Measurements from ENCODE around the gene ANGPTL2.
"Not testable (repeated sequence)": the region's sequence is repeated elsewhere in the genome, so short reads cannot be mapped to it uniquely, and the experiment has no call there.

Gene ANGPTL2

GRCh38 chr9:127122176-127123063 is at the start of gene ANGPTL2:
Gene ANGPTL2, minus strand, starts transcription at chr9:127122635. Its CDS starts 13,904 bp downstream, at chr9:127108731.
- DNase-seq: no peak

GRCh38 chr9:127171348-127171747 is 48.9 kb upstream of the ANGPTL2 start:
- DNase-seq: not testable (repeated sequence)

- DNase-seq: no peak
Measured at GRCh38 chr9:127170652-127171051, 48.2 kb upstream of the ANGPTL2 start.

DNA sequence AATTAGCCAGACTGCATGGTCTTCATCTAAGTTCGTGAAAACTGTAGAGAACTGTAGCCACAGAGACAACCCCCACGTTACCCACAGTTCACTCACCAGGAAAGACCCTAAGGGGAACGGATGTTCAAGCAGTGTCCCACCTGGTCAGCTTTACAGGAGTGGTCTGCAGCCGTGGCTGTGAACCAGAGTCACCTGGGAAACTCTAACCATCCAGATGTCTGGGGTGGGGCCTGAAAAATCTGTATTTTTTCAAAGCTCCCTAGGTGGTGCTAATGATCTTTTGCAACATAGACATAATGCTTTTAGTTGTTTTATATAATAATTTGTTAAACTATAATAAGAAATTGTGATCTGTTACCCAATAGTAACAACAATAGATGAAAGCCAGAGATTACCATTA is 47.7 kb upstream of the ANGPTL2 start:
- DNase-seq: no peak

- DNase-seq: no peak
Measured at GRCh38 chr9:127169575-127169883, 47.1 kb upstream of the ANGPTL2 start.

DNA sequence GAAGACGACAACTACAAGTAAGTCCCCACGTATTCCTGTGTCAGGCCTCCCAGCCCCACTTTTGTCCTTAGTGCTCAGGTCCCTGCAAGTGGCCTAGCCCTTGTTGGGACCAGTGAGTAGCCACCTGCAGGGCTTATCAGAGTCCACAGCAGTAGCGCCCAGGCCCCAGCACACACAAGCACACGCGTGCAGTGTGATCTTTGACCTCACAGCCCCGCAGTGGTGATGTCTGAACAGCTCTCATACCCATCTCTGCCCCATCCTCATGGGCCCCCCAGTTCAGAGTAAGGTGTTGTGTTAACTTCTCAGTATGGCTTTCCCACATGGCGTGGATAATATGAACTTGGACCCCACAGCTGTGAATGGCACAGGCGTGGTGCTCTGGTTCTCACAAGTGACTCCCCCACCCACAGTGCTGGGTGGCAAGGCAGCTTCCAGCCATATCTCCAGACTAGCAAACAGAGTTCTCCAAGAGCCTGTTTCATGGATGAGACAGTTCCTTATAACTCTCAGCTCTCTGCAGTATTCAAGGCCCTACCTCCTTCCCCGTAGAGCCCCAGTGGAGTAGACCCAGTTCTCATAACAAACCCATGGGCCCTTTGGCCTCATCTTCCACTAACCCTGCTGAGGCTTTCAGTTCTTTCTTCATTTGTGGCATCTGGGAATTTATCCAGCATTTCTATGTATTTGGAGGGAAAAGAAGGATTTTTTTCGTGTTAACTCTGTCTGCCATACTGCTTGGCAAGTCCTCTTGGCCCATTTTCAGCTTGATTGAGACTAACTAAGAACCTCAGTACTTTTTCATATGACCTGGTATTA is 46.5 kb upstream of the ANGPTL2 start:
- no peak for DNase-seq

DNA sequence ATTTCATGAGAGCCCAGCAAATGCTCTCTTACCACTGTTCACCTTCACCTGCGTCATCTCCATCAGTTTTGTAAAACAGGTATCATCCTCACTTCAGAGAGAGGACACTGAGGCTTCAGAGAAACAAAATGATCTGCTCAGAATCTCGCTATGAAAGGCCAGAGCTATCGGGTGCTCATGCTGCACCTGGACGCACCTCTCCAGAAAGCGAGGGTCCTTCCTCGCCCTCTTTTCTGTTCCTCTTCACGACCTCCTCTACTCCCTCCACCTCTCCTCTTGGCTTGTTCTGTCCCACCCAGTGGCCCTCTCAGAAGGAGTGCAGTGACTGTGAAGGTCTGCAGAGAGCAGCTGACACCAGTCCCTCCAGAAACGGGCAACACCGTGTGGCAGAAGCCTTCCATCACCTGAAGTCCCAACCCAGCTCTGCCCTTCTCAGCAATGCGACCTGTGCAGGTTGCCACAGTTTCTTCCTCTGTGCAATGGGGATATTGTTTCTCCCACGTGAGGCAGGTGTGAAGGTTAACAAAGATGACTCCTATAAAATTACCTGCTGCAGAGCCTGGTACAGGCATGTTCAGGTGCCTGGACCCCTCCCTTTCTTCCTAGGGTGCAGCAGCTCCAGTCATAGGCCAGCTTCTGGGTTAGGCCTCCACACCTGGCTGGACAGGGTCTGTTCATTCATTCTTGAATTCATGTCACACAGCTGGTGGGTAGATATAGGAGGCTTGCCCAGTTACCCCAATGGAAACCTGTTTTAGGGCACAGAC is 45.3 kb upstream of the ANGPTL2 start:
- DNase-seq: no peak

DNA sequence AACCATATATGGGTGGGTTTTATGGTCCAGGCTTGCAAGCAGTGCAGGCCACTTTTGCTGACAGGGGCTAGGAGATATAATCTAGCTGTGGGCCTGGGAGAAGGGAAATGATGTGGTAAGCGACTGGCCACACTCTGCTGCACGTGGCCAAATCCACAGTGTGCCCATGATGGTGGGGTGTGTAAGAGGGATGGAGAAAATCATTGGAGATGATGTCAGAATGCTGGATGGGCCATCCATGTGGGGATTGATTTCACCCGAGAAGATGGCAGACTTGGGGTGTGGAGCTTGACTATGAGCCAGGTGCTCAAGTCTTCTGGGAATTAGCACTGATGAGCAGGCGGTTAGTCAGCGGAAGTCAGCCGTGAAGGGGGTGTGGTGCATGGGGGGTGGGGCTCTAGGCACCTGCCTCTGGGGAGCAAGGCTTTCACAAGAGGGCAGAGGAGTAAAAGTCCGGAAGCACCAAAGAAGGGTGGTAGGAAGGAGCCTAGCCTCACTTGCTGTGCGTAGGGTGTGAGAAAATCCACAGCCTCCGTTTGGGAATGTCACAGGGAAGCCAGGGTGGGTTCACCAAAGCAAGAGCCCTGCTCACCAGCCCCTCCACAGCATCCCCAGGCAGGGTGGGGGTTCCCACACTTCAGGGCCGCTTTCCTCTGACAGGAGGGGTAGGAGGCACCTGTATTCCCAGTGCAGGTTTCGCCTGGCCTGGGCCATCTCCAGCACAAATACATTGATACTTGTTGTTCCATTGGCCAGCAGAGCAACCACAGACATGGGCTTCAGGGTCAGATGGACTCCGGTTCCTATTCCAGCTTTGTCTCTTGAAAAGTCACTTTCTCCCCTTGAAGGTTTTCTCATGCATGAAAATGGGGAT is 44.5 kb upstream of the ANGPTL2 start:
- DNase-seq: no peak

- no peak for DNase-seq
Measured at GRCh38 chr9:127166111-127166510, 43.7 kb upstream of the ANGPTL2 start.

GRCh38 chr9:127165116-127165515 is 42.7 kb upstream of the ANGPTL2 start:
- DNase-seq: no peak

- DNase-seq: no peak
Measured at GRCh38 chr9:127163409-127163808, 41.0 kb upstream of the ANGPTL2 start.

GRCh38 chr9:127162864-127163365 is 40.5 kb upstream of the ANGPTL2 start:
- DNase-seq: no peak

DNA sequence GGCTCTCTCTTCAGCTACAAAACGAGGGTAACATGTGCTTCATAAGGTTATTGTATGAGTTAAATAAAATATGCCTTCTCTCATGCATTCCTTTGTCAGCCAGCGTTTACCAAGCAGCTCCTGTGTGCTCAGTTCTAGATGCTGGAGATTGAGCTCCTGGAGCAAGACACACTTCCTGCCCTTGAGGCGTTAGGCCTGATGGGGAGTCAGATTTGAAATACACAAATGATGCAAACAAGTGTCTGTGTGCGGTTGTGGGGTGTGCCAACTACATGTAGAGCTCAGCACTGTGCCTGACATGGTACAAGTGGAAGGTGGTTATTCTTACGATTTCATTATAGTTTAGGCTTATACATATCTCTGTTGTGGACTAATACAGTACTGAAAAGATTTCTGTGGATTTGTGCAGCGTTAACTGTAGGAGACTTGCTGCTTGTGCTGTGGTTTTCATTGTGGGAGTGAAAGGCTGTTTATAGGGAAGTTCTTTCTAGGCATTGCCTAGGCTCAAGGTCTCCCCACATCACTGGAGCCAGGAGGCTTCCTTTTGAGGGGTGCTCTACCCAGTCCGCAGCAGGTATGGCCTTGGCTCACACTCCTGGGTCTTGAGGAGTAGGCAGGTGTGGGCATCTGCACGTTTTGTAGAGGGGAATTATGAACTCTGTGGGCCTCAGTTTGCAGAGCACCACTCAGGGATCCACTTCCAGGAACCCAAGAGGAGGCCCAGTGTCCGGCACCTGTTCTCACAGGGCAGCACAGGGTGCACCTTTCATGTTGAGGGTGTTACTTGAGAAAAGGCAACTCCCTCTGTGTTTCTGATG is 39.8 kb upstream of the ANGPTL2 start:
- no peak for DNase-seq

- DNase-seq: no peak
Measured at GRCh38 chr9:127161081-127161624, 38.7 kb upstream of the ANGPTL2 start.

- no peak for DNase-seq
Measured at GRCh38 chr9:127159949-127160610, 37.6 kb upstream of the ANGPTL2 start.

DNA sequence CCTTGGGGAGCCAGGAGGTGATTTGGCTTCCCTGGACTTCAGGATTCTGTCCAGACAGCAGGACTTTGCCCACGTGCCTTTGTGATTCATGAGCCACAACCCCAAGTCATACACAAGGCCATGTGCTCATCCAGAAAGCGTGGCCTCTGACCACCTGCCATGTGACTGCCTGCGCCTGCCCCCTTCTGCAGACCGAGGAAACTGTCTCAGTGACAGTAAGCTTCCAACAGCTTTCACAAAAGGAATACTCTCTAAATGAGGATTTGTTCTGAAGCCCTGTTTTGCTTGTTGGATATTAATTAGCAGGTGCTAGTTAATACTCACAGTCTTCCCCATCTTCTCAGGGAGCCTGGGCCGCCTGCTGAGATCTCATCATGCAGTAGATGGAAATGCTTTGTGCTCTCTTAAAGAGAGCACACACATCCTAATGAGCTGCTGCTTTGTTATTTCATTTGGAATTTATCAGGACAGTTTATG is 36.9 kb upstream of the ANGPTL2 start:
- DNase-seq: no peak

- DNase-seq: no peak
Measured at GRCh38 chr9:127158786-127159324, 36.4 kb upstream of the ANGPTL2 start.

DNA sequence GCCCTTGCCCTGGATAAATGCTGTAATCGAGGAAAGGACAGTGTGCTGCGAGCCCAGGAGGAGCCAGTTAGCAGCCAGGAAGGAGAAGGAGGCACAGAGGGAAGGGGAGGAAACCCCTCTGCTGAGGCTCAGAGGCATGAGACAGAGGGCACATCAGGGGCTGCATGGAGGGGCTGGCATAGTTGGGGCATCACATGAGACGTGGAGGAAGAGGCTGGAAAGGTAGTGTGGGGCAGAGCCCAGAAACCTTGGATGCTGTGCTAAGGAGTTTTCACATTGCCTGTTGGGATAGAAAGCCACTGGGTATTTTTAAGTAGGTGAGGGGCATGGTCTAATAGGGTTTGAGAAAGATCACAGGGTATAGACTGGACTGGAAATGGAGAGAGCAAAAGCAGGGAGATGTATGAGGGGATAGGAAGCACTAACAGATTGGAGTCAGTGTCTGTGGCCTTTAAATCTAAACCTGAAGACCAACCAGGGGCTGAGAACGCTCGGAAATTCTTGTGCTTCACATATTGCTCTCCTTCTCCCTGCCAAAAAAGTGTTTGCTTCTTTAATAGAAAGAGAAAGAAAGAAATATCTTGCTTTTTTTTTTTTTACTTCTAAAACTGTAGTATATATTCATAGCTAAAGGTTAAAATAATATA is 33.0 kb upstream of the ANGPTL2 start:
- DNase-seq: no peak

Measured in hematopoietic multipotent progenitor cell treated with erythropoietin and hydrocortisone succinate and interleukin-3 and kit ligand, for 8 days (in vitro differentiated cells).